OCI-LY1 (cell line): ENCODE results near the gene GARIN5A.
"Not testable (repeated sequence)": the region's sequence is repeated elsewhere in the genome, so short reads cannot be mapped to it uniquely, and the experiment has no call there.

ENCODE experiments used
- H2AFZ ChIP-seq: fragments of 200-600 bp; sonication (generic), shearing (Covaris generic); 2 replicates; pipeline ENCODE4 v1.6.0; 2014; ENCODE audit warnings: antibody characterized with exemption, mild to moderate bottlenecking, low read length
- H3F3A ChIP-seq: fragments of 200-600 bp; sonication (generic), shearing (Covaris generic); 2 replicates; pipeline ENCODE4 v1.6.0; 2014; ENCODE audit warnings: mild to moderate bottlenecking, antibody characterized with exemption, low read length, moderate library complexity; ENCODE audit not compliant: insufficient read depth
- H3K27ac ChIP-seq: fragments of 200-600 bp; sonication (generic); 2 replicates; pipeline ENCODE4 v1.5.1; 2014; ENCODE audit warnings: low read length, mixed run types, mild to moderate bottlenecking, low read depth; ENCODE audit not compliant: poor library complexity, severe bottlenecking
- H3K27me3 ChIP-seq: fragments of 200-600 bp; sonication (generic); 2 replicates; pipeline ENCODE4 v1.6.0; 2014; ENCODE audit warnings: antibody characterized with exemption, mild to moderate bottlenecking, low read length, moderate library complexity; ENCODE audit not compliant: insufficient read depth
- H3K36me3 ChIP-seq: fragments of 200-600 bp; sonication (generic); 2 replicates; pipeline ENCODE4 v1.6.1; 2014; ENCODE audit warnings: mild to moderate bottlenecking, antibody characterized with exemption, low read length, moderate library complexity, mixed read lengths; ENCODE audit not compliant: insufficient read depth
- H3K4me1 ChIP-seq: fragments of 200-600 bp; sonication (generic); 2 replicates; pipeline ENCODE4 v1.5.1; 2014; ENCODE audit warnings: mild to moderate bottlenecking, low read length, moderate library complexity; ENCODE audit not compliant: insufficient read depth, severe bottlenecking
- H3K4me2 ChIP-seq: fragments of 200-600 bp; sonication (generic), shearing (Covaris generic); 2 replicates; pipeline ENCODE4 v1.6.1; 2014; ENCODE audit warnings: low read length
- H3K4me3 ChIP-seq: fragments of 200-600 bp; sonication (generic); 2 replicates; pipeline ENCODE4 v1.5.1; 2014; ENCODE audit warnings: low read length, low read depth, mild to moderate bottlenecking, mixed read lengths; ENCODE audit not compliant: poor library complexity, severe bottlenecking
- H3K79me2 ChIP-seq: fragments of 200-600 bp; shearing (Covaris generic); 2 replicates; pipeline ENCODE4 v1.6.1; 2016; ENCODE audit warnings: mixed run types, low read length, mixed read lengths; ENCODE audit not compliant: insufficient read depth
- H3K9ac ChIP-seq: fragments of 200-600 bp; sonication (generic), shearing (Covaris generic); 2 replicates; pipeline ENCODE4 v1.6.1; 2014; ENCODE audit warnings: mild to moderate bottlenecking, low read length, mixed read lengths
- H3K9me2 ChIP-seq: fragments of 200-600 bp; sonication (generic), shearing (Covaris generic); 2 replicates; pipeline ENCODE4 v1.6.1; 2014; ENCODE audit warnings: low read depth, mild to moderate bottlenecking, low read length, mixed read lengths
- H3K9me3 ChIP-seq: fragments of 200-600 bp; shearing (Covaris generic); 2 replicates; pipeline ENCODE4 v1.6.1; 2014; ENCODE audit warnings: low read length, mixed read lengths
- H4K20me1 ChIP-seq: fragments of 200-600 bp; sonication (generic), shearing (Covaris generic); 2 replicates; pipeline ENCODE4 v1.6.0; 2016; ENCODE audit warnings: mild to moderate bottlenecking, low read length; ENCODE audit not compliant: insufficient read depth
- CTCF ChIP-seq: fragments of 200-600 bp; sonication (generic), shearing (Covaris generic); IDR thresholded peaks from 2 replicates; pipeline ENCODE4 v1.5.1; 2017; ENCODE audit warnings: mild to moderate bottlenecking, antibody characterized with exemption, low read length, moderate library complexity, mixed read lengths
- EZH2 ChIP-seq: fragments of 200-600 bp; sonication (generic), shearing (Covaris generic); IDR thresholded peaks from 2 replicates; pipeline ENCODE4 v1.8.0; 2017; ENCODE audit warnings: borderline replicate concordance, mixed run types, mild to moderate bottlenecking, antibody characterized with exemption, low read length, moderate library complexity, mixed read lengths

GARIN5A gene

GRCh38 chr19:50447750-50448149, 28.9 kb downstream of the GARIN5A start:
- Histone ChIP-seq H3K79me2 (no peaks in the 10 kb centered on the region), H3K27me3 (0 out of 2 replicates have a peak, but pooled peaks cover 3% of the 10 kb centered on the region), H3K9me2 (no peaks in the 10 kb centered on the region), H3F3A (no peaks in the 10 kb centered on the region), H3K36me3 (no peaks in the 10 kb centered on the region), H3K27ac (no peak overlapping the region), H3K9me3 (no peaks in the 10 kb centered on the region), H4K20me1 (no peaks in the 10 kb centered on the region), H3K9ac (no peak overlapping the region), H3K4me2 (no peak overlapping the region), H3K4me1 (no peaks in the 10 kb centered on the region), H2AFZ (no peak overlapping the region), H3K4me3 (no peak overlapping the region)
- no peak for TF ChIP-seq EZH2
- TF ChIP-seq CTCF = no peak

GRCh38 chr19:50447053-50447452, 29.6 kb downstream of the GARIN5A start:
- H2AFZ ChIP-seq = no peak overlapping the region
- no peaks in the 10 kb centered on the region for H4K20me1 ChIP-seq
- no peaks in the 10 kb centered on the region for H3F3A ChIP-seq
- no peak overlapping the region for H3K9ac ChIP-seq
- TF ChIP-seq CTCF (no peak), EZH2 (no peak)
- H3K79me2 ChIP-seq = no peaks in the 10 kb centered on the region
- no peak overlapping the region for H3K27ac ChIP-seq
- H3K4me2 ChIP-seq = no peak overlapping the region
- H3K4me1 ChIP-seq = no peaks in the 10 kb centered on the region
- no peaks in the 10 kb centered on the region for H3K36me3 ChIP-seq
- no peaks in the 10 kb centered on the region for H3K9me2 ChIP-seq
- no peaks in the 10 kb centered on the region for H3K9me3 ChIP-seq
- H3K4me3 ChIP-seq = no peak overlapping the region
- 0 out of 2 replicates have a peak, but pooled peaks cover 3% of the 10 kb centered on the region for H3K27me3 ChIP-seq

GRCh38 chr19:50444059-50444458, 32.6 kb downstream of the GARIN5A start:
- Histone ChIP-seq H3K4me3 (no peak overlapping the region), H2AFZ (no peak overlapping the region), H4K20me1 (no peaks in the 10 kb centered on the region), H3K4me1 (no peaks in the 10 kb centered on the region), H3K4me2 (no peak overlapping the region), H3K27ac (no peak overlapping the region), H3F3A (no peaks in the 10 kb centered on the region), H3K9me3 (no peaks in the 10 kb centered on the region), H3K27me3 (0 out of 2 replicates have a peak, but pooled peaks cover 3% of the 10 kb centered on the region), H3K9me2 (no peaks in the 10 kb centered on the region), H3K36me3 (no peaks in the 10 kb centered on the region), H3K9ac (no peak overlapping the region), H3K79me2 (no peaks in the 10 kb centered on the region)
- TF ChIP-seq EZH2 = no peak
- TF ChIP-seq CTCF = no peak

GRCh38 chr19:50439130-50439529, 37.5 kb downstream of the GARIN5A start:
- H3K4me3 ChIP-seq, H3K27me3 ChIP-seq, H3K4me1 ChIP-seq, H3K27ac ChIP-seq, H3F3A ChIP-seq, H3K4me2 ChIP-seq, H2AFZ ChIP-seq, H3K79me2 ChIP-seq, H3K9me2 ChIP-seq, H3K9me3 ChIP-seq, H3K36me3 ChIP-seq, H4K20me1 ChIP-seq, H3K9ac ChIP-seq: not testable (repeated sequence)
